ENCODE measurements around the gene UAP1L1.

DNA sequence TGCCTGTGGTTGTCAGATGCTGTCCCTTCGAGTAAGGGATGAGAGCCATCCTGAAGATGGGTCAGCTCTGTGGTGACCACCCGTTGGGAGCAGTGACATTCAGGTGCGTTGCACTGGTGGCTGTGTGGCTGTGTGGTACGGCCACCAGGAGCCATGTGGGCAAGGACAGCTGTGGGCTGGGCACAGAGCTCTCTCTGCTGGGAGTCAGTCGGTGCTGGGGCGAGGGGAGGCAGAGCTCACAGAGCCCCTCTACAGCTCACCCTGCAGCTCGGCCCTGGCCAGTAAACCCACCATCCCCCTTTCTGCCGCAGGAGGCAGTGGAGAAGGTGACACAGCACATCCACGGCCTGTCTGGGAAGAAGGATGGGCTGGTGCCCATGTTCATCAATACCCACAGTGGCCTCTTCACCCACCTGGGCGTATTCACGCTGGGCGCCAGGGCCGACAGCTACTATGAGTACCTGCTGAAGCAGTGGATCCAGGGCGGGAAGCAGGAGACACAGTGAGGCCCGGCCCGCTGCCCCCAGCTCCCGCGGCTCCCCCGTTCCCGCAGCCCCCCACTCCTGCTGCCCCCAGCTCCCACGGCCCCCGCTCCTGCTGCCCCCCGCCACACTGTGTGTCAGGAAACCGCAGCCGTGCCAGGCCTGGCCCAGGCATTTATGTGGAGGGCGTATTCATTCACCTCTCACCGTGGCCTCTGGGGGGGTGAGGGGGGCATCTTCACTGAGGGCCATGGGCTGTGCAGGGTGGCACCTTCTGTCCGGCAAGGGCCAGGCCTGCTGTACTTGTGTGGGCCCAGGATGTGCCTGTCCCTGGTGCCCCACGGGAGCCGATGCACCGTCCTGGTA, 28.7 kb downstream of the UAP1L1 start:
- TF ChIP-seq, protein P1, sequence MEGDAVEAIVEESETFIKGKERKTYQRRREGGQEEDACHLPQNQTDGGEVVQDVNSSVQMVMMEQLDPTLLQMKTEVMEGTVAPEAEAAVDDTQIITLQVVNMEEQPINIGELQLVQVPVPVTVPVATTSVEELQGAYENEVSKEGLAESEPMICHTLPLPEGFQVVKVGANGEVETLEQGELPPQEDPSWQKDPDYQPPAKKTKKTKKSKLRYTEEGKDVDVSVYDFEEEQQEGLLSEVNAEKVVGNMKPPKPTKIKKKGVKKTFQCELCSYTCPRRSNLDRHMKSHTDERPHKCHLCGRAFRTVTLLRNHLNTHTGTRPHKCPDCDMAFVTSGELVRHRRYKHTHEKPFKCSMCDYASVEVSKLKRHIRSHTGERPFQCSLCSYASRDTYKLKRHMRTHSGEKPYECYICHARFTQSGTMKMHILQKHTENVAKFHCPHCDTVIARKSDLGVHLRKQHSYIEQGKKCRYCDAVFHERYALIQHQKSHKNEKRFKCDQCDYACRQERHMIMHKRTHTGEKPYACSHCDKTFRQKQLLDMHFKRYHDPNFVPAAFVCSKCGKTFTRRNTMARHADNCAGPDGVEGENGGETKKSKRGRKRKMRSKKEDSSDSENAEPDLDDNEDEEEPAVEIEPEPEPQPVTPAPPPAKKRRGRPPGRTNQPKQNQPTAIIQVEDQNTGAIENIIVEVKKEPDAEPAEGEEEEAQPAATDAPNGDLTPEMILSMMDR (conservative IDR thresholded peaks at IDR 0.05 in 1 of 2, IDR thresholded peaks at IDR 0.05 in 1 of 2; ENCODE audit: extremely low read depth in 1 of 2, insufficient read depth in 1 of 2, low read depth in 1 of 2, low read length in 2 of 2), result no peak
- no peak for TF ChIP-seq EZH2 (IDR thresholded peaks at IDR 0.05; ENCODE audit: borderline replicate concordance, low read length)

Data from mammary epithelial cell (primary cell).